SK-N-SH treated with all-trans-retinoic acid at 6 μM for 48 hours (cell line): ENCODE measurements around the gene JADE3.

ENCODE experiments used
- ATAC-seq: fragments of 200-7000 bp; cut with Tn5 transposase; 3 replicates; pipeline ENCODE4 v1.9.1; 2020; ENCODE audit warnings: mild to moderate bottlenecking, moderate library complexity
- ARNTL ChIP-seq: fragments of 450-650 bp; formaldehyde crosslinking; IDR thresholded peaks from 2 replicates; pipeline ENCODE4 v1.5.0; 2020; ENCODE audit warnings: low read depth, mild to moderate bottlenecking, moderate library complexity, borderline replicate concordance
- BACH2 ChIP-seq: fragments of 250-450 bp; sonication (Bioruptor Pico); IDR thresholded peaks from 2 replicates; pipeline ENCODE4 v1.9.0; 2021; ENCODE audit warnings: mild to moderate bottlenecking, borderline replicate concordance
- CREB5 ChIP-seq: fragments of 250-450 bp; sonication (Bioruptor Pico); IDR thresholded peaks from 2 replicates; pipeline ENCODE4 v1.5.1; 2020; ENCODE audit warnings: low read depth, mild to moderate bottlenecking, moderate library complexity
- CSDC2 ChIP-seq: fragments of 250-450 bp; sonication (Bioruptor Pico); IDR thresholded peaks from 2 replicates; pipeline ENCODE4 v1.5.0; 2020; ENCODE audit warnings: mild to moderate bottlenecking, moderate library complexity
- ESRRG ChIP-seq: fragments of 250-450 bp; sonication (Bioruptor Pico); IDR thresholded peaks from 2 replicates; pipeline ENCODE4 v1.6.1; 2021; ENCODE audit warnings: mild to moderate bottlenecking
- GLIS3 ChIP-seq: fragments of 250-450 bp; sonication (Bioruptor Pico); IDR thresholded peaks from 2 replicates; pipeline ENCODE4 v1.5.0; 2020; ENCODE audit warnings: mild to moderate bottlenecking, moderate library complexity
- ISL1 ChIP-seq: fragments of 250-450 bp; sonication (Bioruptor Pico); IDR thresholded peaks from 2 replicates; pipeline ENCODE4 v2.1.2; 2022; ENCODE audit warnings: mild to moderate bottlenecking, moderate library complexity
- OSR1 ChIP-seq: fragments of 250-450 bp; sonication (Bioruptor Pico); IDR thresholded peaks from 2 replicates; pipeline ENCODE4 v1.8.0; 2022; ENCODE audit warnings: moderate library complexity, mild to moderate bottlenecking, inconsistent platforms
- POU6F1 ChIP-seq: fragments of 250-450 bp; sonication (Bioruptor Pico); IDR thresholded peaks from 2 replicates; pipeline ENCODE4 v1.8.0; 2021; ENCODE audit warnings: low read depth, mild to moderate bottlenecking, moderate library complexity, borderline replicate concordance
- PPARA ChIP-seq: fragments of 250-450 bp; sonication (Bioruptor Pico); IDR thresholded peaks from 2 replicates; pipeline ENCODE4 v1.5.0; 2020; ENCODE audit warnings: mild to moderate bottlenecking, borderline replicate concordance
- RARB ChIP-seq: fragments of 250-450 bp; sonication (Bioruptor Pico); IDR thresholded peaks from 2 replicates; pipeline ENCODE4 v1.8.0; 2021; ENCODE audit warnings: mild to moderate bottlenecking, moderate library complexity
- SNAI2 ChIP-seq: fragments of 250-450 bp; sonication (Bioruptor Pico); IDR thresholded peaks from 2 replicates; pipeline ENCODE4 v1.5.0; 2020; ENCODE audit warnings: mild to moderate bottlenecking, moderate library complexity
- TCF4 ChIP-seq: fragments of 250-450 bp; sonication (Bioruptor Pico); IDR thresholded peaks from 2 replicates; pipeline ENCODE4 v1.8.0; 2021; ENCODE audit warnings: mild to moderate bottlenecking, moderate library complexity, borderline replicate concordance
- TOX ChIP-seq: fragments of 250-450 bp; sonication (Bioruptor Pico); IDR thresholded peaks from 2 replicates; pipeline ENCODE4 v1.8.0; 2021; ENCODE audit warnings: mild to moderate bottlenecking, moderate library complexity, borderline replicate concordance
- ZC3H10 ChIP-seq: fragments of 250-450 bp; sonication (Bioruptor Pico); IDR thresholded peaks from 2 replicates; pipeline ENCODE4 v1.5.1; 2021; ENCODE audit warnings: mild to moderate bottlenecking, moderate library complexity
- ZFP3 ChIP-seq: fragments of 250-450 bp; sonication (Bioruptor Pico); IDR thresholded peaks from 2 replicates; pipeline ENCODE4 v1.5.0; 2020; ENCODE audit warnings: mild to moderate bottlenecking, moderate library complexity
- ZFP30 ChIP-seq: fragments of 450-650 bp; formaldehyde crosslinking; IDR thresholded peaks from 2 replicates; pipeline ENCODE4 v1.5.0; 2022; ENCODE audit warnings: mild to moderate bottlenecking, moderate library complexity
- ZNF565 ChIP-seq: fragments of 450-650 bp; formaldehyde crosslinking; conservative IDR thresholded peaks from 2 replicates; pipeline ENCODE4 v1.5.0; 2020; ENCODE audit warnings: low read depth, mild to moderate bottlenecking, moderate library complexity
- ZNF70 ChIP-seq: fragments of 450-650 bp; formaldehyde crosslinking; IDR thresholded peaks from 2 replicates; pipeline ENCODE4 v1.5.0; 2020; ENCODE audit warnings: mild to moderate bottlenecking, moderate library complexity
- ZNF8 ChIP-seq: fragments of 450-650 bp; formaldehyde crosslinking; IDR thresholded peaks from 2 replicates; pipeline ENCODE4 v1.5.0; 2020; ENCODE audit warnings: mild to moderate bottlenecking, moderate library complexity
- TF ChIP-seq, protein P1 (sequence below): fragments of 250-450 bp; sonication (Bioruptor Pico); IDR thresholded peaks from 2 replicates; pipeline ENCODE4 v1.5.0; 2020; ENCODE audit warnings: mild to moderate bottlenecking, moderate library complexity
- TF ChIP-seq, protein P2 (sequence below): fragments of 250-450 bp; sonication (Bioruptor Pico); IDR thresholded peaks from 2 replicates; pipeline ENCODE4 v1.5.1; 2021; ENCODE audit warnings: mild to moderate bottlenecking, moderate library complexity

The JADE3 gene

DNA sequence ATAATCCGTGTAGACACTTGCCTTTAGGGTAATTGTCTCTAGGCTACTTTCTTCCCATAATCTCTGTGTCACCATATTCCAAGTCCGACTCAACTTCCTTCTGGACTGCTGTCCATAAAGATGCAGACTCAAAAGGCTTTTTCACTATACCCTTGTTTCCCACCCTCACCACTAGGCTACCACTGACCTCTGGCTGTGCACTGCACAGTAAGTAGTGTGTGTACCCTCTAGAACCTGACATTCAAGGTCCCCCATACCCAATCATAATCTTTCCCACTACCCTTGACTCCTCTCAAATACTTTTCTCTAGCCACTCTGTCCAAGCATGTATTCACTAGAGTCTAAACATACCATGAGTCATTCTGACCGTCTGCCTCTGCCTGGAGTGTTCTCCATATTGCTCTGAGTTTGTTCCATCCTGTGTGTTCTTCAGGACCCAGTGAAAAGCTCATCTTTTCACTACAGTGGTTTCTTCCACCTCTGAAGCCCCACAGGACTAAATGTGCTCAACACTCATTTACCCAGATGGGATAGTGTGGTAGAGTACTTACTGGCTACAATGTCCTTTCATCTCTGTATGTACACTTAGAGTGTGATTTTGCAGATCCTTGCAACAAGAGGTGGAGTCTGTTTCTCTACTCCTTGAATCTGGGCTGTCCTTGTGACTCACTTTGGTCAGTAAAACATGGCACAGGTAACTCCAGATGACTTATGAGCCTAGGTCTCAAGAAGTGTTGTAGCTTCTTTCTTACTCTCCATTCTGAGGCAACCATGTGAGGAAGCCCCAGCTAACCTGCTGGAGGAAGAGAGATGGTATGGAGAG is 17.4 kb downstream of the JADE3 start:
- peak; percentile 76 for ATAC-seq
- TF ChIP-seq ZNF70 (CRISPR knock-in tag) (no peak), TCF4 (CRISPR knock-in tag) (no peak), ARNTL (CRISPR knock-in tag) (no peak), ZFP30 (no peak), GLIS3 (no peak), ZNF565 (CRISPR knock-in tag) (no peak), ZNF8 (CRISPR knock-in tag) (no peak), POU6F1 (CRISPR knock-in tag) (no peak), CSDC2 (CRISPR knock-in tag) (no peak), PPARA (CRISPR knock-in tag) (no peak), ESRRG (CRISPR knock-in tag) (no peak), OSR1 (CRISPR knock-in tag) (no peak), ZFP3 (CRISPR knock-in tag) (no peak), TOX (CRISPR knock-in tag) (no peak), ZC3H10 (no peak), RARB (CRISPR knock-in tag) (no peak)
- TF ChIP-seq, protein P1, sequence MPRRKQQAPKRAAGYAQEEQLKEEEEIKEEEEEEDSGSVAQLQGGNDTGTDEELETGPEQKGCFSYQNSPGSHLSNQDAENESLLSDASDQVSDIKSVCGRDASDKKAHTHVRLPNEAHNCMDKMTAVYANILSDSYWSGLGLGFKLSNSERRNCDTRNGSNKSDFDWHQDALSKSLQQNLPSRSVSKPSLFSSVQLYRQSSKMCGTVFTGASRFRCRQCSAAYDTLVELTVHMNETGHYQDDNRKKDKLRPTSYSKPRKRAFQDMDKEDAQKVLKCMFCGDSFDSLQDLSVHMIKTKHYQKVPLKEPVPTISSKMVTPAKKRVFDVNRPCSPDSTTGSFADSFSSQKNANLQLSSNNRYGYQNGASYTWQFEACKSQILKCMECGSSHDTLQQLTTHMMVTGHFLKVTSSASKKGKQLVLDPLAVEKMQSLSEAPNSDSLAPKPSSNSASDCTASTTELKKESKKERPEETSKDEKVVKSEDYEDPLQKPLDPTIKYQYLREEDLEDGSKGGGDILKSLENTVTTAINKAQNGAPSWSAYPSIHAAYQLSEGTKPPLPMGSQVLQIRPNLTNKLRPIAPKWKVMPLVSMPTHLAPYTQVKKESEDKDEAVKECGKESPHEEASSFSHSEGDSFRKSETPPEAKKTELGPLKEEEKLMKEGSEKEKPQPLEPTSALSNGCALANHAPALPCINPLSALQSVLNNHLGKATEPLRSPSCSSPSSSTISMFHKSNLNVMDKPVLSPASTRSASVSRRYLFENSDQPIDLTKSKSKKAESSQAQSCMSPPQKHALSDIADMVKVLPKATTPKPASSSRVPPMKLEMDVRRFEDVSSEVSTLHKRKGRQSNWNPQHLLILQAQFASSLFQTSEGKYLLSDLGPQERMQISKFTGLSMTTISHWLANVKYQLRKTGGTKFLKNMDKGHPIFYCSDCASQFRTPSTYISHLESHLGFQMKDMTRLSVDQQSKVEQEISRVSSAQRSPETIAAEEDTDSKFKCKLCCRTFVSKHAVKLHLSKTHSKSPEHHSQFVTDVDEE (CRISPR knock-in tag), result no peak
- TF ChIP-seq, all 23 proteins: peak for 0

- TF ChIP-seq, protein P2, sequence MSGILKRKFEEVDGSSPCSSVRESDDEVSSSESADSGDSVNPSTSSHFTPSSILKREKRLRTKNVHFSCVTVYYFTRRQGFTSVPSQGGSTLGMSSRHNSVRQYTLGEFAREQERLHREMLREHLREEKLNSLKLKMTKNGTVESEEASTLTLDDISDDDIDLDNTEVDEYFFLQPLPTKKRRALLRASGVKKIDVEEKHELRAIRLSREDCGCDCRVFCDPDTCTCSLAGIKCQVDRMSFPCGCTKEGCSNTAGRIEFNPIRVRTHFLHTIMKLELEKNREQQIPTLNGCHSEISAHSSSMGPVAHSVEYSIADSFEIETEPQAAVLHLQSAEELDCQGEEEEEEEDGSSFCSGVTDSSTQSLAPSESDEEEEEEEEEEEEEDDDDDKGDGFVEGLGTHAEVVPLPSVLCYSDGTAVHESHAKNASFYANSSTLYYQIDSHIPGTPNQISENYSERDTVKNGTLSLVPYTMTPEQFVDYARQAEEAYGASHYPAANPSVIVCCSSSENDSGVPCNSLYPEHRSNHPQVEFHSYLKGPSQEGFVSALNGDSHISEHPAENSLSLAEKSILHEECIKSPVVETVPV (CRISPR knock-in tag), result no peak
- TF ChIP-seq ZNF8 (CRISPR knock-in tag) (no peak), ZNF565 (CRISPR knock-in tag) (no peak), BACH2 (no peak), ESRRG (CRISPR knock-in tag) (no peak), ZFP3 (CRISPR knock-in tag) (no peak), CREB5 (CRISPR knock-in tag) (no peak), ISL1 (CRISPR knock-in tag) (no peak), ZC3H10 (no peak), RARB (CRISPR knock-in tag) (no peak)
- ATAC-seq, result no peak
Observed at GRCh38 chrX:46935295-46935694, 23.1 kb downstream of the JADE3 start.

DNA sequence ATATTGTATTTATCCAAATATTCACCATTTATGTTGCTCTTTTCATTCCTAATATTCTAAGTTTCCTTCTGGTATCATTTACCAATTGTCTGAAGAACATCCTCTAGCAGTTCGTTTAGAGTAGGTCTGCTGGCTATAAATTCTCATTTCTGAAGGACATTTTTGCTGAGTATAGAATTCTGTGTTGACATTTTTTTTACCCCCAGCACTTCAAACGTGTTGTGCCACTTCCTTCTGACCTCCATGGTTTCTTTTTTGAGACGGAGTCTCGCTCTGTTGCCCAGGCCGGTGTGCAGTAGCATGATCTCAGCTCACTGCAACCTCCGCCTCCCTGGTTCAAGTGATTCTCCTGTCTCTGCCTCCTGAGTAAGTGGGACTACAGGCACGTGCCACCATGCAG is 26.4 kb downstream of the JADE3 start:
- TF ChIP-seq PPARA (CRISPR knock-in tag) (no peak), RARB (CRISPR knock-in tag) (no peak)

DNA sequence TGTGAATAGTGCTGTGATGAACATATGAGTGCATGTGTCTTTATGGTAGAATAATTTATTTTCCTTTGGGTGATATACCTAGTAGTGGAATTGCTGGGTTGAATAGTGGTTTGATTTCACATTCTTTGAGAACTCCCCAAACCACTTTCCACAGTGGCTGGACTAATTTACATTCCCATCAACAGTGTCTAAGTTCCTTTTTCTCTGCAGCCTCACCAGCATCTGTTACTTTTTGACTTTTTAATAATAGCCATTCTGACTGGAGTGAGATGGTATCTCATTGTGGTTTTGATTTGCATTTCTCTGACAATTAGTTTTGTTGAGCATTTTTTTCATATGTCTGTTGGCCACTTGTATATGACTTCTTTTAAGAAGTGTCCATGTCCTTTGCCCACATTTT is 29.1 kb downstream of the JADE3 start:
- ATAC-seq, result no peak
- TF ChIP-seq SNAI2 (CRISPR knock-in tag) (no peak), CSDC2 (CRISPR knock-in tag) (no peak), OSR1 (CRISPR knock-in tag) (no peak)

More for the DNA sequence above, 26.4 kb downstream of the JADE3 start:
- ATAC-seq, result no peak
